Upper lobe of left lung (tissue), 4 donors: ENCODE results near the gene HS3ST6.

Source experiments
- EP300 ChIP-seq, 4 donors: sonication (generic); formaldehyde crosslinking; IDR thresholded peaks; one replicate each; pipeline ENCODE4 v1.5.1; 2017; ENCODE audit warnings: antibody characterized with exemption in 4 of 4, control low read depth in 2 of 4
- POLR2A ChIP-seq, 4 donors: fragments of 450-650 bp; IDR thresholded peaks; one replicate each; pipeline ENCODE4 v1.5.1; 2016 to 2017; ENCODE audit warnings: antibody characterized with exemption in 4 of 4, mild to moderate bottlenecking in 2 of 4
- POLR2AphosphoS5 ChIP-seq, 2 donors: sonication (generic); formaldehyde crosslinking; IDR thresholded peaks; one replicate each; pipeline ENCODE4 v1.5.1; 2017; ENCODE audit warnings: antibody characterized with exemption in 2 of 2
- TF ChIP-seq, protein P1 (sequence below), 6 experiments: fragments of 450-650 bp in 4 of 6; fragments of 200-600 bp in 2 of 6; sonication (generic) in 2 of 6; IDR thresholded peaks; one replicate each; pipeline ENCODE4 v1.5.1; 2016 to 2019; ENCODE audit warnings: antibody characterized with exemption in 6 of 6

GRCh38 chr16:1902547-1903219, 15.5 kb downstream of the HS3ST6 start:
- TF ChIP-seq, protein P1, sequence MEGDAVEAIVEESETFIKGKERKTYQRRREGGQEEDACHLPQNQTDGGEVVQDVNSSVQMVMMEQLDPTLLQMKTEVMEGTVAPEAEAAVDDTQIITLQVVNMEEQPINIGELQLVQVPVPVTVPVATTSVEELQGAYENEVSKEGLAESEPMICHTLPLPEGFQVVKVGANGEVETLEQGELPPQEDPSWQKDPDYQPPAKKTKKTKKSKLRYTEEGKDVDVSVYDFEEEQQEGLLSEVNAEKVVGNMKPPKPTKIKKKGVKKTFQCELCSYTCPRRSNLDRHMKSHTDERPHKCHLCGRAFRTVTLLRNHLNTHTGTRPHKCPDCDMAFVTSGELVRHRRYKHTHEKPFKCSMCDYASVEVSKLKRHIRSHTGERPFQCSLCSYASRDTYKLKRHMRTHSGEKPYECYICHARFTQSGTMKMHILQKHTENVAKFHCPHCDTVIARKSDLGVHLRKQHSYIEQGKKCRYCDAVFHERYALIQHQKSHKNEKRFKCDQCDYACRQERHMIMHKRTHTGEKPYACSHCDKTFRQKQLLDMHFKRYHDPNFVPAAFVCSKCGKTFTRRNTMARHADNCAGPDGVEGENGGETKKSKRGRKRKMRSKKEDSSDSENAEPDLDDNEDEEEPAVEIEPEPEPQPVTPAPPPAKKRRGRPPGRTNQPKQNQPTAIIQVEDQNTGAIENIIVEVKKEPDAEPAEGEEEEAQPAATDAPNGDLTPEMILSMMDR (IDR thresholded peaks at IDR 0.05), result no peak
- TF ChIP-seq EP300 (IDR thresholded peaks at IDR 0.05) (no peak), POLR2AphosphoS5 (IDR thresholded peaks at IDR 0.05) (no peak), POLR2A (IDR thresholded peaks at IDR 0.05) (no peak)
